ENCODE measurements around the gene PLXNA2.

PLXNA2 gene

DNA sequence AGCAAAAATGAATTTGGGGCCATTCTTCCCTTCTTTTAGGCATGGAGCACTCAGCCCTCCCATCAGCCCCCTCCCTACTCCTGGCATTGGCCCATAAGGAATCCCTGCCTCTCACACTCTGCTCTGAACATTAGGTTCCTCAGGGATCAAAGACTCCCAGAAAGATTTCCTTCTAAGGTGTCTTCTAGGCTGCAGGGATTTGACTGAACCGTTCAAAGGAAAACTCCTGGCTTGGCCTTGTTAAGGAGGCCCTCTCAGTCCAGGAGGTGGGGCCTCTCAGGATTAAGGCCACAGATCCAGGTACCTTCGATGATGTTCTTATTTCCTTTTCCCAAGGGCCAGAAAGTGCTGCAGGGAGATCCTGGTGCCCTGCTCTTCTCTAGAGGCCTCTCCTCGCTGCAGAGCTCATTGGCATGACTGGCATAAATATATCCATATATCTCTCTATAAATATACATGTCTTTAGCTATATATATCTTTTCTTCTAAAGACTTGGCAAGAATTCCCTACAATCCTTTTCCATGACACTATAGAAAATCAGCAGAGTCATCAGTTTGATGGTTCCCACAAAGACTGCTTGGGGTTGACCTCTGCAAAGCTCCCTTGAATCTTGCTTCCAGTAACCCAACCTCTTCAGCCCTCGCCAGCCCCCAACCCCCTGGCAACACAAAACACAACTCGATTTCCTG, 59.1 kb downstream of the PLXNA2 start:
- Histone ChIP-seq H3K9ac (ENCODE audit: low read length) (no peak overlapping the region), H3K27me3 (ENCODE audit: control insufficient read depth, insufficient read depth, low read length) (no peaks in the 10 kb centered on the region), H3K36me3 (ENCODE audit: control insufficient read depth, insufficient read depth, low read length) (no peaks in the 10 kb centered on the region), H3K4me1 (ENCODE audit: control insufficient read depth, insufficient read depth, low read length) (peaks cover 4% of the 10 kb centered on the region), H3K4me3 (ENCODE audit: low read length) (no peak overlapping the region), H3K27ac (ENCODE audit: low read depth, low read length) (peak overlapping the region; percentile 42)

DNA sequence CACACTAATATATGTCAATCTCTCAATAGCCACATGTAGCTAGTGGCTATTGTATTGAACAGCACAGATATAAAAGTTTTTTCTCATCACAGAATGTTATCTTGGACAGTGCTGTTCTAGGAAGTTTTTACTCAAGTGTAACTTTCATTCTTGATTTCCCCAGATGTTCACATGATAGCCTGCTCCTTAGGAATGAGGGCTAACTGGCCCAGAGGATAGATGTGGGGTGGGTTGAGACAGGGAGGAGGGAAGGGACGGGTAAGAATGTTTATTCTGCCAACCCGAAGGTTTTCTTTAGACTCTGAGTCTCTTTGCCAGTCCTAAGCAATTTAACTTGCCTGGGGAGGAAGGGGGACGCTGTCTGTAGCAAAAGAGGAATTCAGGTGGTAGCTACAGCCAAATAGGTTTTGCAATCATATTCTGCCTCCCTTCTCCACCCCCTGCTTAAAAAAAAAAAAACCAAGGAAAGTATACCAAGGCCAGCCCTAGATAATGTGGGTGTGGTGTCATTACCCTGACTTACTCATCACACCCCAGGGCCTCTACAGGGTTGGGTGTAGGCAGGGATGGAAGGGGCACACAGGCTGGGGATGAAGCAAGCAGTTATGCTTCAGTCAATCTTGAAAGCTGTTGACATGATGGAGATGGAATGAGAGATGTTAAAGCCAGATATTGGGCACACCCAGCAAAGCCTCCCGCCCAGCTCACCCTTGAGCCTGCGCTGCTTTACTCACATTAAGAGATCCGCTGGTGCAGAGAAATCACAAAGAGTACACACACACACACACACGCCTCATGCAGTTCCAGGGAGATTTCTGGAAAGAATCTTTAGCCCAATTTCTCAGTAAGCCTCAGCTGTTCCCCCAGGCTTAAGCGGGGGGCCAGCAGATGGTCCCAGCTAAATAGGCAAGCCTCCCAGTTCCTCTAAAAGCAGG, 59.9 kb downstream of the PLXNA2 start:
- Histone ChIP-seq H3K9ac (ENCODE audit: low read length) (no peak overlapping the region), H3K4me3 (ENCODE audit: low read length) (no peak overlapping the region), H3K36me3 (ENCODE audit: control insufficient read depth, insufficient read depth, low read length) (no peaks in the 10 kb centered on the region), H3K27me3 (ENCODE audit: control insufficient read depth, insufficient read depth, low read length) (no peaks in the 10 kb centered on the region), H3K4me1 (ENCODE audit: control insufficient read depth, insufficient read depth, low read length) (peaks cover 8% of the 10 kb centered on the region), H3K27ac (ENCODE audit: low read depth, low read length) (peak overlapping the region; percentile 42)

GRCh38 chr1:208182880-208183645, 61.1 kb downstream of the PLXNA2 start:
- Histone ChIP-seq H3K27me3 (ENCODE audit: control insufficient read depth, insufficient read depth, low read length) (no peaks in the 10 kb centered on the region), H3K4me1 (ENCODE audit: control insufficient read depth, insufficient read depth, low read length) (peaks cover 8% of the 10 kb centered on the region), H3K9ac (ENCODE audit: low read length) (no peak overlapping the region), H3K27ac (ENCODE audit: low read depth, low read length) (no peak overlapping the region), H3K4me3 (ENCODE audit: low read length) (no peak overlapping the region), H3K36me3 (ENCODE audit: control insufficient read depth, insufficient read depth, low read length) (no peaks in the 10 kb centered on the region)

- H3K27ac ChIP-seq (ENCODE audit: low read depth, low read length), result no peak overlapping the region
- H3K9ac ChIP-seq (ENCODE audit: low read length), result no peak overlapping the region
- no peaks in the 10 kb centered on the region for H3K36me3 ChIP-seq (ENCODE audit: control insufficient read depth, insufficient read depth, low read length)
- no peaks in the 10 kb centered on the region for H3K27me3 ChIP-seq (ENCODE audit: control insufficient read depth, insufficient read depth, low read length)
- no peak overlapping the region for H3K4me3 ChIP-seq (ENCODE audit: low read length)
- H3K4me1 ChIP-seq (ENCODE audit: control insufficient read depth, insufficient read depth, low read length), result peaks cover 8% of the 10 kb centered on the region
These were observed 62.8 kb downstream of the PLXNA2 start for GRCh38 chr1:208181364-208181763.

GRCh38 chr1:208180421-208180820, 63.8 kb downstream of the PLXNA2 start:
- Histone ChIP-seq H3K27ac (ENCODE audit: low read depth, low read length) (no peak overlapping the region), H3K9ac (ENCODE audit: low read length) (no peak overlapping the region), H3K4me3 (ENCODE audit: low read length) (no peak overlapping the region), H3K36me3 (ENCODE audit: control insufficient read depth, insufficient read depth, low read length) (no peaks in the 10 kb centered on the region), H3K4me1 (ENCODE audit: control insufficient read depth, insufficient read depth, low read length) (peaks cover 8% of the 10 kb centered on the region), H3K27me3 (ENCODE audit: control insufficient read depth, insufficient read depth, low read length) (no peaks in the 10 kb centered on the region)

GRCh38 chr1:208179961-208180409, 64.2 kb downstream of the PLXNA2 start:
- Histone ChIP-seq H3K9ac (ENCODE audit: low read length) (no peak overlapping the region), H3K36me3 (ENCODE audit: control insufficient read depth, insufficient read depth, low read length) (no peaks in the 10 kb centered on the region), H3K27me3 (ENCODE audit: control insufficient read depth, insufficient read depth, low read length) (no peaks in the 10 kb centered on the region), H3K4me3 (ENCODE audit: low read length) (no peak overlapping the region), H3K27ac (ENCODE audit: low read depth, low read length) (no peak overlapping the region), H3K4me1 (ENCODE audit: control insufficient read depth, insufficient read depth, low read length) (peaks cover 8% of the 10 kb centered on the region)

DNA sequence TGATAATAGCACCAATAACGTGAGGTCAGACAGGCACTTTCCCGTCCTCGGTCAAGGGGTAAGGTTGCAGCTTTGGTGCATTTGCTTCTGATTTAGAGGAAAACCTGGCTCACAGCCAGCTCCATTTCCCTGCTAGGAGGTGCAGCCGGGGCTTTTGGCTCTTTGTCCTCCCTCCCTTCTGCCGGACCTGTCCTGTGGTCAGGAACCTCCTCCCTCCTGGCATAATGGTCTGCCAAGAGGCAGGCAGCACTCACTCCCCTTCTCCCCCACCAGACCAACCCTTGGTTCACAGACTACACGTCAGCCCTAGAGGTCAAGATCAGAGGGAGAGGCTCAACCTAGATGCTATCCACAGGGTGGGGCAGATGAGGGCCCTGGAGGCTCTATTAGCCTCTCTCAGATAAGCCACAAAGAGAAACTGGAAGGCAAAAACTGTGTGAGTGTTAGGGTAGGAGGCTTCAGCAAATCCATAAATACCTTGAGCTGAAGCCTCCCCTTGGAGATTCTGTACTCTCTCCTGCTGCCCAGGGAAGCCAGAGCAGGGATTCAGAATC, 64.8 kb downstream of the PLXNA2 start:
- H3K27ac ChIP-seq (ENCODE audit: low read depth, low read length), result no peak overlapping the region

DNA sequence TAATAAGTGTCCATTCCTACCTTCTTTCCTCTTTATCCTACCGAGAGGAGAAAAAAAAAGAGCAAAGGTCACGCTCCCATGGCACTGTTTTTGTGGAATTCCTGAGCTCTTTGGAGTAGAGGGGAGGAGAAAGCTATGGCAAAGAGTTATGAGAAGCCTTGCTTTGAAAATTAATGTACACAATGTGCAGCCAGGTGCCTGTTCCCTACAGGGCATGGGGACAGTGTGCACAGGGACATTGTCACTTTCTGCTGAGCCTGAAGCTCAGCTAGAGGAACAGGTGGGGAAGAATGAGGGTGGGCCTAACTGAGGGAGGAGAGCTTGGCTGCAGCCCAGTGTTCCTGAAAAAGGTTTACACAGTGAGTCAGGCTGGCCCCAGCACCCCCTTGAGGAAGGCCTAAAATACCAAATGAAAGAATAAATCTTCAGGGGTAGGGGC, 66.1 kb downstream of the PLXNA2 start:
- Histone ChIP-seq H3K36me3 (ENCODE audit: control insufficient read depth, insufficient read depth, low read length) (no peaks in the 10 kb centered on the region), H3K27me3 (ENCODE audit: control insufficient read depth, insufficient read depth, low read length) (no peaks in the 10 kb centered on the region), H3K4me1 (ENCODE audit: control insufficient read depth, insufficient read depth, low read length) (peaks cover 8% of the 10 kb centered on the region), H3K4me3 (ENCODE audit: low read length) (no peak overlapping the region), H3K9ac (ENCODE audit: low read length) (no peak overlapping the region), H3K27ac (ENCODE audit: low read depth, low read length) (no peak overlapping the region)

More for the DNA sequence above, 64.8 kb downstream of the PLXNA2 start:
- Histone ChIP-seq H3K36me3 (ENCODE audit: control insufficient read depth, insufficient read depth, low read length) (no peaks in the 10 kb centered on the region), H3K27me3 (ENCODE audit: control insufficient read depth, insufficient read depth, low read length) (no peaks in the 10 kb centered on the region), H3K9ac (ENCODE audit: low read length) (no peak overlapping the region), H3K4me3 (ENCODE audit: low read length) (no peak overlapping the region), H3K4me1 (ENCODE audit: control insufficient read depth, insufficient read depth, low read length) (peaks cover 8% of the 10 kb centered on the region)

GRCh38 chr1:208177656-208178055, 66.5 kb downstream of the PLXNA2 start:
- H3K27ac ChIP-seq (ENCODE audit: low read depth, low read length), result no peak overlapping the region
- peaks cover 8% of the 10 kb centered on the region for H3K4me1 ChIP-seq (ENCODE audit: control insufficient read depth, insufficient read depth, low read length)

DNA sequence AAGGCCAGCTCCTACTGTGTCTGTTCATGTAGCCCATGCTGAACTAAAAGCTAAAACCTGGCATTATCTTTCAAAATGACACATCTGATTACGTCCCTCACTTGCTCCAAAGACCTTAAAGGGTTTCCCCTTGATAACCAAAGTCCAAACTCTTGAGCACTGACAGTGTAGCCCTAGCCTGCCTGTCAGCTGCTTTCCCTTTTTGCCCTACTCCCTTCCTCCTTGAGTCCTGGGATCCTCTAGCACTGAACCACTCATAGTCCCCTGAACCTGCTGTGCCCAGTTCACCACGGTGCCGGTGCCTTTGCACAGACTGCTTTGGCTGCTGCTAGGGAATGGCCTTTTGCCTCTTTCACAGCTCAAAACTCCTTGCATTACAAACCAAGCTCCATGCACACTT, 67.5 kb downstream of the PLXNA2 start:
- H3K27me3 ChIP-seq (ENCODE audit: control insufficient read depth, insufficient read depth, low read length), result no peaks in the 10 kb centered on the region
- no peak overlapping the region for H3K27ac ChIP-seq (ENCODE audit: low read depth, low read length)
- peaks cover 8% of the 10 kb centered on the region for H3K4me1 ChIP-seq (ENCODE audit: control insufficient read depth, insufficient read depth, low read length)
- no peak overlapping the region for H3K9ac ChIP-seq (ENCODE audit: low read length)
- H3K4me3 ChIP-seq (ENCODE audit: low read length), result no peak overlapping the region
- no peaks in the 10 kb centered on the region for H3K36me3 ChIP-seq (ENCODE audit: control insufficient read depth, insufficient read depth, low read length)

More at GRCh38 chr1:208177656-208178055, 66.5 kb downstream of the PLXNA2 start:
- Histone ChIP-seq H3K4me3 (ENCODE audit: low read length) (no peak overlapping the region), H3K36me3 (ENCODE audit: control insufficient read depth, insufficient read depth, low read length) (no peaks in the 10 kb centered on the region), H3K27me3 (ENCODE audit: control insufficient read depth, insufficient read depth, low read length) (no peaks in the 10 kb centered on the region), H3K9ac (ENCODE audit: low read length) (no peak overlapping the region)

GRCh38 chr1:208175508-208175895, 68.7 kb downstream of the PLXNA2 start:
- H3K9ac ChIP-seq (ENCODE audit: low read length), result no peak overlapping the region
- H3K27ac ChIP-seq (ENCODE audit: low read depth, low read length), result no peak overlapping the region
- no peaks in the 10 kb centered on the region for H3K27me3 ChIP-seq (ENCODE audit: control insufficient read depth, insufficient read depth, low read length)
- H3K36me3 ChIP-seq (ENCODE audit: control insufficient read depth, insufficient read depth, low read length), result no peaks in the 10 kb centered on the region
- peaks cover 8% of the 10 kb centered on the region for H3K4me1 ChIP-seq (ENCODE audit: control insufficient read depth, insufficient read depth, low read length)
- H3K4me3 ChIP-seq (ENCODE audit: low read length), result no peak overlapping the region

Measured in rectal smooth muscle tissue (tissue), 1 donor.